ENCODE data around the gene PRMT5.

GRCh38 chr14:22897357-22897756, 31.8 kb downstream of the PRMT5 start:
- TF ChIP-seq CTCF (optimal IDR thresholded peaks at IDR 0.05 in 1 of 3, IDR thresholded peaks at IDR 0.05 in 1 of 3, conservative IDR thresholded peaks at IDR 0.05 in 1 of 3; ENCODE audit: extremely low read depth in 1 of 3, insufficient read depth in 2 of 3, low read length in 3 of 3) (no peak), EZH2 (IDR thresholded peaks at IDR 0.05; ENCODE audit: low read length) (no peak)
